GM12891 (cell line): ENCODE results near the gene SYNPO.

Experiments used
- PAX5 ChIP-seq: IDR thresholded peaks from 2 replicates; pipeline ENCODE4 v1.6.1; 2011; ENCODE audit warnings: low read length, moderate library complexity, mild to moderate bottlenecking; ENCODE audit not compliant: insufficient read depth, severe bottlenecking
- POLR2A ChIP-seq: IDR thresholded peaks from 2 replicates; pipeline ENCODE4 v1.6.1; 2011; ENCODE audit warnings: low read depth, low read length, control low read depth
- POLR2AphosphoS5 ChIP-seq: IDR thresholded peaks from 2 replicates; pipeline ENCODE4 v1.6.1; 2011; ENCODE audit warnings: low read depth, low read length, control low read depth
- TAF1 ChIP-seq: IDR thresholded peaks from 2 replicates; pipeline ENCODE4 v1.6.1; 2011; ENCODE audit warnings: low read depth, low read length, control low read depth

- TF ChIP-seq TAF1 (no peak), POLR2AphosphoS5 (no peak), POLR2A (no peak), PAX5 (no peak)
Measured at GRCh38 chr5:150626853-150627276, 13.6 kb upstream of the SYNPO start.
